Stomach (tissue), 9 donors: Measurements from ENCODE around the gene CENPP. TPM values are rescaled to one million over a fixed set of nuclear protein-coding genes. Genes with fewer than 3 reads are reported as not detected.
"Not testable (repeated sequence)": the region's sequence is repeated elsewhere in the genome, so short reads cannot be mapped to it uniquely, and the experiment has no call there.

Experiments
- DNase-seq, 2 donors: peaks; one replicate each; pipeline versions ENCODE4 v3.0.0 to v3.0.0-alpha.2; 2013 to 2019
- H3K27ac ChIP-seq, 5 donors: fragments of 200-600 bp in 4 of 5; sonication (generic) in 4 of 5; one replicate each; pipeline ENCODE4 v1.5.1; 2013 to 2019; ENCODE audit warnings: mild to moderate bottlenecking in 1 of 5, moderate library complexity in 1 of 5
- H3K27me3 ChIP-seq, 3 donors: fragments of 200-600 bp; sonication (generic); one replicate each; pipeline ENCODE4 v1.5.1; 2017 to 2019; ENCODE audit warnings: mixed run types in 1 of 3
- H3K36me3 ChIP-seq, 4 donors: fragments of 200-600 bp; sonication (generic); 1 replicate in 3 of 4; 2 replicates in 1 of 4; pipeline ENCODE4 v1.5.1; 2016 to 2019
- H3K4me1 ChIP-seq, 4 donors: fragments of 200-600 bp; sonication (generic); one replicate each; pipeline ENCODE4 v1.5.1; 2016 to 2019
- H3K4me3 ChIP-seq, 4 donors: fragments of 200-600 bp; sonication (generic) in 3 of 4; one replicate each; pipeline ENCODE4 v1.5.1; 2016 to 2019; ENCODE audit warnings: mild to moderate bottlenecking in 1 of 4
- H3K9me3 ChIP-seq, 4 donors: fragments of 200-600 bp; sonication (generic); one replicate each; pipeline ENCODE4 v1.5.1; 2016 to 2019
- EP300 ChIP-seq: sonication (generic); formaldehyde crosslinking; IDR thresholded peaks from one replicate; pipeline ENCODE4 v1.6.1; 2017; ENCODE audit warnings: antibody characterized with exemption
- POLR2A ChIP-seq, 4 donors: fragments of 450-650 bp; IDR thresholded peaks; one replicate each; pipeline ENCODE4 v1.6.1; 2016; ENCODE audit warnings: antibody characterized with exemption in 4 of 4, control low read depth in 2 of 4, mild to moderate bottlenecking in 1 of 4, moderate library complexity in 1 of 4
- POLR2AphosphoS5 ChIP-seq, 3 donors: sonication (generic); formaldehyde crosslinking; IDR thresholded peaks; one replicate each; pipeline ENCODE4 v1.6.1; 2016; ENCODE audit warnings: antibody characterized with exemption in 3 of 3
- WGBS, 5 donors: extraction: QIAGEN DNeasy Blood & Tissue Kit in 3 of 5; methylation state at CpG; one replicate each; pipeline versions ENCODE4 v1.1.5 to v1.1.7; 2013 to 2018; 5-methylcytosine and 5-hydroxymethylcytosine counted together
- intact Hi-C: fragments of 100-400 bp; cut with DNase I; formaldehyde crosslinking; loops from one replicate; pipeline ENCODE4 v1.15.1; 2023; ENCODE audit warnings: low total_unique reads
- polyA plus RNA-seq, 3 donors: library from polyadenylated mRNA; stranded (reverse); fragments of 200-250 nt; gene quantifications; one replicate each; pipeline ENCODE4 v1.2.3, GENCODE V29; 2013
- total RNA-seq, 5 donors: library from RNA; depleted of rRNA; stranded (reverse); fragments of >200 nt; gene quantifications; one replicate each; pipeline versions ENCODE4 v1.1.0 to v1.2.3, GENCODE V29; 2014 to 2016
- TF ChIP-seq, protein P1 (sequence below), 7 experiments: fragments of 450-650 bp in 4 of 7; fragments of 200-600 bp in 3 of 7; sonication (generic) in 3 of 7; IDR thresholded peaks; one replicate each; pipeline ENCODE4 v1.5.1; 2016 to 2019; ENCODE audit warnings: antibody characterized with exemption in 7 of 7, control low read depth in 2 of 7, mild to moderate bottlenecking in 1 of 7
- donor health status: healthy with polysubstance abuse.
- donor health status: Bipolar disorder and iron deficiency.
- donor health status: healthy.

The CENPP gene
- total and polyA plus RNA-seq, 8 donors = 1.3 to 37.9 (median 3.2) TPM

DNA sequence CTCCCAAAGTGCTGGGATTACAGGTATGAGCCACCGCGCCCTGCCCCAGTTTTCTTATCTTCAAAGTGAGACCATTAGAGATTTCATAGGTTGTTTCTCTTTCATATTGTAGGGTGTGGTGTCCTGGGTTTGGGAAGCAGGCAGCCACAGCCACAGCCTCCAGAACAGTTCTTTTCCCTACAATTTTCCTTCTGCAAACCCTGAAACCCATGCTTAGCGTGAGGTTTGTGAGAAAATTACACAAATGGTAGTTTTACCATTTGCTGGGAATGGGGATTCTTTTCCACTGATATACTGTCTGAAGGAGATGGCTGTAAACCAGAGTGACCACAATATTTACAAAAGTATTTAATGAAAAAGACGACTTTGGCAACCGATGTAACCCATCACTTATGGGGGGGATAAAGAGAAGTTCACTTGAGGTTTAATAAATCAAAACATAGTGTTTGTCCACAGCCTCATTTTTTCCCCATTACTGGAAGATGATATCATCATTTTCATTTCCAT is 236.8 kb downstream of the CENPP start:
- no peaks in the 10 kb centered on the region for H3K27me3 ChIP-seq
- intact Hi-C loops = no loop called here
- H3K4me3 ChIP-seq = no peak overlapping the region
- H3K36me3 ChIP-seq = no peaks in the 10 kb centered on the region
- DNase-seq = peak in 1 of 2 donors; percentile 71
- peaks cover 0 to 18% (median 0%) of the 10 kb centered on the region in 4 donors for H3K4me1 ChIP-seq
- H3K9me3 ChIP-seq = peaks cover 0 to 6% (median 0%) of the 10 kb centered on the region in 4 donors
- H3K27ac ChIP-seq = peak overlapping the region in 3 of 5 donors; percentile 16 to 48 (median 46)
- WGBS, 5 donors = 68 to 77% (median 70%) methylated on average over 5 of the region's 5 CpGs
- TF ChIP-seq, protein P1, sequence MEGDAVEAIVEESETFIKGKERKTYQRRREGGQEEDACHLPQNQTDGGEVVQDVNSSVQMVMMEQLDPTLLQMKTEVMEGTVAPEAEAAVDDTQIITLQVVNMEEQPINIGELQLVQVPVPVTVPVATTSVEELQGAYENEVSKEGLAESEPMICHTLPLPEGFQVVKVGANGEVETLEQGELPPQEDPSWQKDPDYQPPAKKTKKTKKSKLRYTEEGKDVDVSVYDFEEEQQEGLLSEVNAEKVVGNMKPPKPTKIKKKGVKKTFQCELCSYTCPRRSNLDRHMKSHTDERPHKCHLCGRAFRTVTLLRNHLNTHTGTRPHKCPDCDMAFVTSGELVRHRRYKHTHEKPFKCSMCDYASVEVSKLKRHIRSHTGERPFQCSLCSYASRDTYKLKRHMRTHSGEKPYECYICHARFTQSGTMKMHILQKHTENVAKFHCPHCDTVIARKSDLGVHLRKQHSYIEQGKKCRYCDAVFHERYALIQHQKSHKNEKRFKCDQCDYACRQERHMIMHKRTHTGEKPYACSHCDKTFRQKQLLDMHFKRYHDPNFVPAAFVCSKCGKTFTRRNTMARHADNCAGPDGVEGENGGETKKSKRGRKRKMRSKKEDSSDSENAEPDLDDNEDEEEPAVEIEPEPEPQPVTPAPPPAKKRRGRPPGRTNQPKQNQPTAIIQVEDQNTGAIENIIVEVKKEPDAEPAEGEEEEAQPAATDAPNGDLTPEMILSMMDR (IDR thresholded peaks at IDR 0.05) = no peak
- no peak for TF ChIP-seq POLR2AphosphoS5 (IDR thresholded peaks at IDR 0.05)
- TF ChIP-seq EP300 = no peak
- no peak for TF ChIP-seq POLR2A (IDR thresholded peaks at IDR 0.05)

DNA sequence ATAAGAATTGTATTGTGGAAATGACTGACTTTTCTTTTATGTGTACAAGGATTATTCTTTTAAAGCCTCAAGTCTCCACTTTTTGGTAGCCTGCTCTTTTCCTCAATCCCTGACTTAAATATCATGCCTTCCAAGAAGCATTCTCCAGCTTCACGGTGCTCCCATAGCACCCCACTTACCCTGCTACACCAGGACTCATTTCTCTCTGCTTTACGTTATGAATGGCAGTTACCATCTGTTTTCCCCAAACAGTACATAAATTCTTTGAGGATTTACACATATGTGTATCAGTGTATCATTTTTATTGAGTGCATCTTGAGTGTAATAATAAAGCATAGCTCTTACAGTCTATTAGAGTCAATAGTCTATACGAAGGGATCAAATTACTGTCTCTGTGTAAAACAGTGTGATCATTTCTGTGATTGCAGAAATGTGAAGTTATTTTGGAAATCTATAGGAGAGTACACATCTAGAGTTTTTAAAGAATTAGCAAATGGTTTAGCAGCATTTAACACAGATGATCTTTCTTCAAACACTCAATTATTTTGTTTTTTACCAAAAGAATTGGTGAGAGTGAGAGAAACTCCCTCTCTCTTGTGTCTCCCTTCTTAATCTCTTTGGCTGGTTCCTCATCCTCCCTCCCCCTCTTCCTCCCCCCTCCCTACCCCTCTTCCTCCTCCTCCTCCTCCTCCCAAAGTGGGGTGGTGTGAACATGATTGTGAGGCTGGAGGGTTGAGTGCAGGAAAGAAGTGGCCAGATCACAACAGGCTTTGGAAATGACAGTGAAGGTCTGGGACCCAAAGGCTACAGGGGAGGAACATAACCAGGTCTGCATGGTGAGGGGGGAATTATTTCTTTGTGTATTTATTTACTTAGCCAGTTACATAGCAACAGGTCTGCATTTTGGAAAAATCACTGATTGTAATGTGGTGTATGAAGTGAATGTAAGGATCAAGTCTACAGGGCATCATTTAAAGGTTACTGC is 237.7 kb downstream of the CENPP start:
- H3K27me3 ChIP-seq = no peaks in the 10 kb centered on the region
- H3K36me3 ChIP-seq = no peaks in the 10 kb centered on the region
- TF ChIP-seq POLR2A (IDR thresholded peaks at IDR 0.05) (no peak), POLR2AphosphoS5 (IDR thresholded peaks at IDR 0.05) (no peak), EP300 (no peak)
- TF ChIP-seq, protein P1 (IDR thresholded peaks at IDR 0.05) = no peak
- H3K4me1 ChIP-seq = peaks cover 0 to 18% (median 0%) of the 10 kb centered on the region in 4 donors
- 73 to 77% (median 74%) methylated on average over 3 of the region's 3 CpGs for WGBS, 5 donors
- intact Hi-C loops = no loop called here
- H3K4me3 ChIP-seq = no peak overlapping the region
- peak in 1 of 2 donors; percentile 43 for DNase-seq
- H3K9me3 ChIP-seq = peaks cover 0 to 6% (median 0%) of the 10 kb centered on the region in 4 donors
- no peak overlapping the region for H3K27ac ChIP-seq

DNA sequence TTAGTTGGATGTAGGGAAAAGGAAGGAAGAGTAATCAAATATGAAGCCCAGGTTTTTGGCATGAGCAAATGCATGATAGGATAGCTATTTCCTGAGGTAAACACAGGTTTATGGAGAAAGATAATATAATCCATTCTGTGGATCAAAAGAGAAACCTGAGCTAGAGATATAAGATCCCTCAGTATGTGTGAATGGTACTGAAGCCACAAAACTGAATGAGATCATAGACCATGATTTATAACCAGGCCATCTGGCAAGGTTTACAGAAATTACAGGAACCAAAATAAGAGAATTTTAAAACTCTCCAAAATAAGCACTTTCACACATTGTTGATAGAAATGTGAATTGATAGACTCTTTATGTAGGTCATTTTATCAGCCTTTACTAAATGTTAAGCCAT is 238.8 kb downstream of the CENPP start:
- Histone ChIP-seq H3K9me3 (peaks cover 0 to 6% (median 0%) of the 10 kb centered on the region in 4 donors), H3K27me3 (no peaks in the 10 kb centered on the region), H3K4me1 (peaks cover 0 to 18% (median 0%) of the 10 kb centered on the region in 4 donors), H3K27ac (no peak overlapping the region), H3K4me3 (no peak overlapping the region), H3K36me3 (no peaks in the 10 kb centered on the region)
- TF ChIP-seq, protein P1 (IDR thresholded peaks at IDR 0.05) = no peak
- TF ChIP-seq POLR2AphosphoS5 (IDR thresholded peaks at IDR 0.05) (no peak), EP300 (no peak), POLR2A (IDR thresholded peaks at IDR 0.05) (no peak)
- intact Hi-C loops = no loop called here
- DNase-seq = peak in 1 of 2 donors; percentile 40

DNA sequence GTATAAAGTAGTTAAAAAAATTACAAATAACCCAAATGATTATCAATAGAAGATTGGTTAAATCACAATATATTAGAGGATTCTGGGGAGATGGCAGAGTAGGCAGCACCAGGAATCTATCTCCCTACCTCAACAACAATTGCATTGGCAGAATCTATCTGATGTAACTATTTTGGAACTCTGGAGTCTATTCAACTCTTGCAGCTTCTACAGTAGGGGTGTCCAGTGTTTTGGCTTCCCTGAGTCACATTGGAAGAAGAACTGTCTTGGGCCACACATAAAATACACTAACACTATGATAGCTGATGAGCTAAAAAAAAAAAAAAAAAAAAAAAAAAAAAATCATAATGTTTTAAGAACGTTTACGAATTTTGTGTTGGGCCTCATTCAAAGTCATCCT is 239.2 kb downstream of the CENPP start:
- no peak for TF ChIP-seq POLR2A (IDR thresholded peaks at IDR 0.05)
- TF ChIP-seq, protein P1 (IDR thresholded peaks at IDR 0.05) = no peak
- no peak for TF ChIP-seq EP300
- TF ChIP-seq POLR2AphosphoS5 (IDR thresholded peaks at IDR 0.05) = no peak
- Histone ChIP-seq H3K27me3 (no peaks in the 10 kb centered on the region), H3K4me1 (peaks cover 0 to 18% (median 0%) of the 10 kb centered on the region in 4 donors), H3K9me3 (peaks cover 0 to 6% (median 0%) of the 10 kb centered on the region in 4 donors), H3K36me3 (no peaks in the 10 kb centered on the region), H3K4me3 (no peak overlapping the region), H3K27ac (no peak overlapping the region)
- DNase-seq = peak in 1 of 2 donors; percentile 47
- 73 to 93% (median 74%) methylated on average over 2 of the region's 2 CpGs for WGBS, 5 donors
- intact Hi-C loops = no loop called here

DNA sequence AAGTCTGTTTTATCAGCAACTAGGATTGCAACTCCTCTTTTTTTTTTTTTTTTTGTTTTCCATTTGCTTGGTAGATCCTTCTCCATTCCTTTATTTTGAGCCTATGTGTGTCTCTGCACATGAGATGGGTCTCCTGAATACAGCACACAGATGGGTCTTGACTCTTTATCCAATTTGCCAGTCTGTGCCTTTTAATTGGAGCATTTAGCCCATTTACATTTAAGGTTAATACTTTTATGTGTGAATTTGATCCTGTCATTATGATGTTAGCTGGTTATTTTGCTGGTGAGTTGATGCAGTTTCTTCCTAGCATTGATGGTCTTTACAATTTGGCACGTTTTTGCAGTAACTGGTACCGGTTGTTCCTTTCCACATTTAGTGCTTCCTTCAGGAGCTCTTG is 246.1 kb downstream of the CENPP start:
- H3K36me3 ChIP-seq, H3K27me3 ChIP-seq, H3K4me1 ChIP-seq, H3K4me3 ChIP-seq, H3K9me3 ChIP-seq, H3K27ac ChIP-seq, DNase-seq, intact Hi-C loops: not testable (repeated sequence)
- WGBS, 5 donors = 83 to 93% (median 91%) methylated on average over 2 of the region's 2 CpGs

DNA sequence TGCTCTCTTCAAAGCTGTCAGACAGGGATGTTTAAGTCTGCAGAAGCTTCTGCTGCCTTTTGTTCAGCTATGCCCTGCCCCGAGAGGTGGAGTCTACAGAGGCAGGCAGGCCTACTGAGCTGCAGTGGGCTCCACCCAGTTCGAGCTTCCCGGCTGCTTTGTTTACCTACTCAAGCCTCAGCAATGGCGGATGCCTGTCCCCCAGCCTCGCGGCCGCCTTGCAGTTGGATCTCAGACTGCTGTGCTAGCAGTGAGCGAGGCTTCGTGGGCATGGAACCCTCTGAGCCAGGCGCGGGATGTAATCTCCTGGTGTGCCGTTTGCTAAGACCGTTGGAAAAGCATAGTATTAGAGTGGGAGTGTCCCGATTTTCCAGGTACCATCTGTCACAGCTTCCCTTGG is 247.9 kb downstream of the CENPP start:
- H3K27ac ChIP-seq, H3K4me1 ChIP-seq, DNase-seq, H3K36me3 ChIP-seq, H3K9me3 ChIP-seq, H3K27me3 ChIP-seq, intact Hi-C loops, H3K4me3 ChIP-seq: not testable (repeated sequence)
- WGBS, 5 donors = 93 to 96% (median 94%) methylated on average over 13 to 14 of the region's 14 CpGs
